SH-SY5Y (cell line): ENCODE results near the gene STK35.

Experiments used
- GATA2 ChIP-seq: IDR thresholded peaks from 2 replicates; pipeline ENCODE4 v1.6.1; 2011; ENCODE audit warnings: mild to moderate bottlenecking, low read depth, low read length
- GATA3 ChIP-seq: IDR thresholded peaks from 2 replicates; pipeline ENCODE4 v1.6.1; 2011; ENCODE audit warnings: low read depth, mild to moderate bottlenecking, low read length, moderate library complexity

DNA sequence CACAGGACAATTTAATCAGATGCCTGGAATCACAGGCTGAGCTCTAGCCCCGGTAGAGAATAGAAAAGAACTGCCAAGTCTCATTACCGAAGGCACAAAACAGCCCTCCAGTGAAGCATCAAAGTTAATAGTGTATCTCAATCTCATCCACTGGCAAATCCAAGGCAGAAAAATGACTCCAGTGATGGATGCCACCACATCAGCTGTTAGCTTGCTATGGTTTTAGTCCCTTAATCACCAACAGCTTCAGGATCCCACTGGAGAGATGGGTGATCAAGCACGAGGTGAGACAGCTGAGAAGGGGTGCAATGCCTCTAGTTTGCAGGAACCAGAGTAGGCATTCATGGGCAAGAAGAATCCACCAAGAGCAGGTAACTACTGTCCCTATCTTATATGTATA, 81.8 kb downstream of the STK35 start:
- TF ChIP-seq GATA2 (no peak), GATA3 (no peak)
